HPDE6-E6E7 (cell line): Measurements from ENCODE around the gene MDGA2.
A peak's percentile ranks its signal among the peaks of the same experiment; 100 is the strongest.

Experiments used
- DNase-seq: peaks from one replicate; pipeline ENCODE4 v3.0.0; 2011; ENCODE audit warnings: missing footprints; ENCODE audit errors: extremely low spot score

The MDGA2 gene

DNA sequence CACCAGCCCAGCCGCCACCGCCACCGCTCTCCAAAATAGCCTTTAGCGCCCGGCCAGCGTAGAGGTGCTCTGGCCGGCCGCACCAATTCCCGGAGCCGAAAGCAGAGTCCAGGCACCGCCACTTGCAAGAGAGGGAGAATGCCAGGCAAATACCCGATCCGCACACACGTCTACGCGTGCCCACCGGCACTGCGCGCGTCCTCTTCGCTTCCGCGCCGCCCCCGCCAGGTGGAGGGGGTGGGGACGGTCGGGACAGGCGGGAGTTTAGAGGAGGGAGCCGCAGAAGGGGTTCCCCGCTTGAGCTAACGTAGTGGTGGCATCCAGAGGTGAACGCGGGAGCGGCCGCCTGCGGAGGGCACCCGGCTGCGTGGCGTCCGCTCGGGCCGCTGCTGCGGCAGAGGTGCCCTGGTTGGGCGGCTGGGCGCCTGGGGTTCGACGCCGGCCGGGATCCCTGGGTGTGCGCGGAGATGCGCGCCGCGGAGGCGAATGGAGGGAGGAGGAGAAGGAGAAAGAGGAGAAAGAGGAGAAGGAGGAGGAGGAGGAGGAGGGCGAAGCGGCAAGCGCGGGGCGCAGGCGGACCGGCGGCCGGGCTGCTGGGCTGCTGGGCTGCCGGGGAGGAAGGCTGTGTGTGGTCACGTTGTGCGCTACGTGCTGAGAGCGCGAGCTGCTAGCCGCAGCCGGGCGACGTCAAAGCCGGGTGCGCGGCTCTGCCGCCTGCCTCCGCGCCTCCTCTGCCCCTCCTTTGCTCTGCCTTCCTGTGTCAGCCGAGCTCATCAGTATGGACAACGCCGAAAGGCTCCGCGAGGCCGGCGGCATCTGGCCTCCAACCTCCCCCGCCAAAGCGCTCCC, at the start of gene MDGA2:
Gene MDGA2, minus strand, starts transcription at position 140 of the 849 bp plus-strand sequence.
- DNase-seq: peak; percentile 2

DNA sequence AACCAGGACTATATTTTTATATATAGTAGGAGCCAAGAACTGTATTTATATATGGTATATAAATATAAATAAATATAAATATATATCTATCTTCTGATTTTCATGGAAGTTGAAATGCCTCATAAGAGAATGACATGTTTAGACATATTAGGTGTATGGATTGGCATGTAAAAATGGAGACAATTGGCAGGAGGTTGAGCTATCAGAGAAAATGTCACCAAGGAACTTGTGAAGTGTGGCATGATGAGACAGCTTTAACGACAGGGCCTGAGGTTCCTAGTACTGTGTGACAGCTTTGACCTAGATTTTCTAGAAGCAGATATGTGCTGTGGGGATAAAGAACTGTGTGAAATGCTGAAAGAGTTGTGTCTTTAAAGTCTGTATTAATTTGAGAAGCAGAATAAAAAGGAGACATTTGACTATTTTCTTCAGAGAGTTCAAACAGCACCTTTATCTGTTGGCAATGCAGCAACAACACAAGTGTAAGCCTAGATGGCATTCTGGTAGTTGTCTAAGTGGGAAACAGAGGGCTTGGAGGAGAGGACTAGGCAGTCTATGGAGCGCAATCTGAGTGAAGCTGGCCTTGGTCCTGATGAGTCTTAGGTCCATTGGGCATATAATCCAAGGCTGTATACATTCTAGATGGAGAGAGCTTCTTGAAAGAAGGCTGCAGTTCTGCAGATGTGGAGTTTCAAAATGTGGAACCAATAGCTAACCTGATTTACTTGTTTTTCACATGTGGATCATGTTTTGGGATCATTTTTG, 47.7 kb upstream of the MDGA2 start:
- no peak for DNase-seq

DNA sequence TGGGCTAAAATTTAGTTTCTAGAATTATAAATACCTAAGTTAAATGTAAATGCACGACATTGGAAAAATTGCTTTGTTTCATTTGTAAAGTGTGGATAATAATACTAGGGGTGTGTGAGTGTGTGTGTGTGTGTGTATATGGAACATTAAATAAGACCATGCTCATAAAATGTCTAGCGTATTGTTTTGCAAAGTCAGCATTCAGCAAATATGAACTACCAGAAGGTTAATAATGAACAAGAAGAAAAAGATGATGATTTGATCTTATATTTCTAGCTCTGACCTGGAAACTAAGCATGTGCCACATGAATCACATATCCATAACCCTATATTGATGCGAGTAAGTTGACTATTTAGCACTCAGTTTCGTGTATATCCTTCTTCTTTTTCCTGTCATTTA, 44.9 kb upstream of the MDGA2 start:
- DNase-seq: no peak

- DNase-seq: no peak
Observed at GRCh38 chr14:47715330-47715729, 39.9 kb upstream of the MDGA2 start.

GRCh38 chr14:47710581-47710980, 35.2 kb upstream of the MDGA2 start:
- DNase-seq: no peak

- DNase-seq: no peak
Observed at GRCh38 chr14:47705683-47706082, 30.3 kb upstream of the MDGA2 start.

DNA sequence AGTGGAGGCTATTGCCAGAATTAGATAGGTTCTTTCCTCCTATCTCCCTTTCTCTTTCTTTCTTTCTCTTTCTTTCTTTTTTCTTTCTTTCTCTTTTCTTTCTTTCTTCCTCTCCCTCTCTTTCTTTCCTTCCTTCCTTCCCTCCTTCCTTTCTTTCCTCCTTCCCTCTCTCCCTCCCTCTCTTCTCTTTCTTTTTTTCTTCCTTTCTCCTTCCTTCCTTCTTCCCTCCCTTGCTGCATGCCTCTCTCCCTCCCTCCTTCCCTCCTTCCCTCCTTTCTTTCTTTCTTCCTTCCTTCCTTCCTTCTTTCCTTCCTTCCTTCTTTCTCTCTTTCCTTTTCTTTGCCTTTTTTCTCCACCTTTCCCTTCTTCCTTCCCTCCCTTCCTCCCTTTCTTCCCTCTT, 16.4 kb upstream of the MDGA2 start:
- DNase-seq: no peak

DNA sequence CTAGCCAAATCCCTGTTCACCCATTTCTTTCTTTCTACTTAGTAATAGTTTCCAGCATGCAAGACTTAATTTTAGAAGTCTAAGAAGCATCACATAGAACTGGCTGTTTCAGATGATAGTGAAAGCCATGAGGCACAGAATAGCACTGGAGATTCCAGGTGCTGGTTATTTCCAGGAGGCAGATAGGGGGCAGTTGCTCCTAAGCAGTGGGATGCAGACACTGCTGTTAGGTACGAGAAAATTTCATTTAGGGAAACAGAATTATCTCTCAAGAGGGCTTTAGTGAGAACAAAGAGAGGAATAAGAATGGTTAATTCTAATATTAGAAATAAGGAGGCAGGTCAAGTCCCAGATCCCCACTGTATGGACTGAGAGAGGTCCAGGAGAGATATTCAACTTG, 3.6 kb upstream of the MDGA2 start:
- DNase-seq: no peak

DNA sequence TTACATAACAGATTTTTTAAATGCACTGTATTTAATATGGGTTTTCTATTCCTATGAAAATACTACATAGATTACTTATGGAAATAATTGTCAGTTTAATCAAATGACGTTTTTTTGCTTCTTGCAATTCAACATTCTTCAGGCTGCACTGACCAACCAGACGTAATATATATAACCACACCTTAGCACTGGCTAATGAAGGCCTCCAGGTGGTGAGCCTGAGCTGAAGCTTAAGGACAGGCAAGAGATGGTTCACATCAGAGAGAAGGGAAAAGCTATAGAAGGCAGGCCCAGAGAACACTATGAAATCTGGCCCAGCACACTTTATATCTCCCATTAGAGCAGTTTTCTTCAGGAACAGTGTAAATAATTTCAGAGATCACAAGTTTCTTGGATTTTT, 2.8 kb upstream of the MDGA2 start:
- DNase-seq: no peak

DNA sequence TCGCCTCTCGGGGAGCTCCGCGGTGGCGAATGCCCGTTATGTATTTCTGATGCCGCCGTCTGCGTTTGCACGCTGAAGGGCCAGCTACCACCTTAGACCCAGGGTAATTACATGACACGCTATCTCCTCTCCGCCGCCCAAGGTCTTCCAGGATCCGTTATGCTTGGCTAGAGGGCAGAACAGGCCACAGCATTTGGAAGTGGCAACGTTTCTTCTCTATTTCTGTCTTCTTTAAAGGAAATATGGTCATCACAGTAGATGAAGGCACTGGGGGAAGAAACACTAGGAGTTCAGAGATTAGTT, 861 bp upstream of the MDGA2 start:
- no peak for DNase-seq

- peak; percentile 3 for DNase-seq
Observed at GRCh38 chr14:47674543-47675465, 601 bp downstream of the MDGA2 start.

DNA sequence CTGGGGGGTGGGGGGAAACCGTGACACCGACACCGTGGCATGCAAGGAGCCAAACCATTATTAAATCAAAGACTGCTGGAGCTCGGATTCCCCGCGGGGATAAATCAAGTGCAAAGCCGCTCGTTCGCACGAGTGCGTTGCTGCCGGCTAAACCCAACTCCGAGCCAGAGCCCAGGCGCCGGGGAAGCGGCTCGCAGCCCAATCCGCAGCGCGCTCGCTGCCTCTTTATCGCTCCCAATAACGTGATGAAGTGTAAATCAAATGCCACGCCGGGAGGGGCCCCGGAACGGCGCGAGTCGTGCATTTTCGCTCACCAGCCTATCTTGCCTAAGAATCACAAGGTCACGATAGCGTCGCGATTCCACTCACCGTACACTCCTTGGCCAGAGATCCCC, 1.3 kb downstream of the MDGA2 start:
- no peak for DNase-seq

DNA sequence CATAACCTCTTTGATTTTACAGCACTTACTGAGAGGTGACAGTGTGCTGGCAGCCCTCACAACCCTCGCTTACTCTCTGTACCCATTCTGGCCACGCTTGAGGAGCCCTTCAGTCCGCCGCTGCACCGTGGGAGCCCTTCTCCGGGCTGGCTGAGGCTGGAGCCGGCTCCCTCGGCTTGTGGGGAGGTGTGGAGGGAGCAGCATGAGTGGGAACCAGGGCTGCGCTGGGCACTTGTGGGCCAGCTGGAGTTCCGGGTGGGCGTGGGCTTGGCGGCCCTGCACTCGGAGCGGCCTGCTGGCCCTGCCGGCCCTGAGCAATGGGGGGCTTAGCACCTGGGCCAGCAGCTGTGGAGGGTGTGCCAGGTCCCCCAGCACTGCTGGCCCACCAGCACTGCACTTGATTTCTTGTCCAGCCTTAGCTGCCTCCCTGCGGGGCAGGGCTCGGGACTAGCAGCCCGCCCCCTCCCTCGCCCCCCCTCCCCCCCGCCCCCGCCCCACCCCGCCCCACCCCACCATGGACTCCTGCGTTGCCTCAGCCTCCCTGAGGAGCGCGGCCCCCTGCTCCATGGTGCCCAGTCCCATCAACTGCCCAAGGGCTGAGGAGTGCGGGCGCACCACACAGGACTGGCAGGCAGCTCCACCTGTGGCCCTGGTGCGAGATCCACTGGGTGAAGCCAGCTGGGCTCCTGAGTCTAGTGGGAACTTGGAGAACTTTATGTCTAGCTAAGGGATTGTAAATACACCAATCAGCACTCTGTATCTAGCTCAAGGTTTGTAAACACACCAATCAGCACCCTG, 9.9 kb downstream of the MDGA2 start:
- no peak for DNase-seq

GRCh38 chr14:47662466-47662865, 12.9 kb downstream of the MDGA2 start:
- no peak for DNase-seq

GRCh38 chr14:47660158-47660557, 15.2 kb downstream of the MDGA2 start:
- DNase-seq: no peak

DNA sequence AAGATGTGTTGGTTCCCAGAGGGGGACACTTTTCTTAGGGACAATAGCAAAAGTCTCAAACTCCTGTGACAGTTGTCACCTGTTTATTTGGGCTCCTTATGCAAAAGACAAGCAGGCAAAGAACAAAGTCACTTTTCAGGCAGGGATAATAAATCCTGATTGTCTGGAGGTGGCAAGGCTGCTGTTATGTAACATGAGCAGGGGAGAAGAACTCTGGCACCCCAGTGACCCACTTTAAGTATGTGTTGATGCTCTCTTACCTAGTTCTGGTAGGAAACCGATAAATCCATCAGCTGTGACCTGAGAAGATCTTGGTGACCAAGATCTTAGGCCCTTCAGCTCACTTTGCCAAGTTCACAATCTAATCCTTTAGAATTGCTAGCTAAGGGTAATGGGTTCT, 17.4 kb downstream of the MDGA2 start:
- DNase-seq: no peak

DNA sequence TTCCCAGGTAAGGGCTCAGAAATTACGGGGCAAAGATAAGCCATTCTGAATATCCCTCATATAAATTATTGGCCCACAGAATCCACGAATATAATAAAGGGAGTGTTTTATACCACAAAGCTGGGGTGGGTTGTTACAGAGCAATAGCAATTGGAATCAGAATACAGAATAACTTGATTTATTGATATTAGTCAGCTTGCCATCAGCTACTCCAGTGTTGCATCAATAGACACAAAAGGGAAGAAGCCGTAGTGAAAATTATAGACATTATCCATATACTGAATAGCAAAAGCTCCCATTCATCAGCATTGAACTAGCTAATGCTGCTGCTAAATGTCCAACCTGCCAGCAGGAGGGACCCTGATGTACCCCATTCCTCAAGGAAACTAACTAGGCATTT, 18.3 kb downstream of the MDGA2 start:
- DNase-seq: no peak

GRCh38 chr14:47651337-47651736, 24.1 kb downstream of the MDGA2 start:
- DNase-seq: no peak

DNA sequence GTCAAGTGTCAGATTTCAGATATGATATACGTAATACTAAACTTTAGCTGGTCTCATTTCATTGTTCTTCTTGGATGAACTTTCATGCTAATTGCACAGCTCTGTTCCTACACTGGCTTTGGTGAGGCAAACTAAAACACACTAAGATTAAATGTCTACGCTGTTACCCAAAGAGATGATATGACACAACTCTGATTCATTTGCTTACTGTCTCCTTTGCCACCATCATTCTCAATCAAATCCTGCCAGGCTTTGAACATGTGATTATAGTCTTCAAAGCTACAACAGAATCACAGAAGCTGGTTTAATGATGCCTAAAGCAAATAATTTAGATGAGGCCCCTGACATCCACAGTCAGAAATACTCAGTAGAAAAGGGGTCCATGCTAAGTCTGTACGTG, 37.7 kb downstream of the MDGA2 start:
- DNase-seq: no peak

DNA sequence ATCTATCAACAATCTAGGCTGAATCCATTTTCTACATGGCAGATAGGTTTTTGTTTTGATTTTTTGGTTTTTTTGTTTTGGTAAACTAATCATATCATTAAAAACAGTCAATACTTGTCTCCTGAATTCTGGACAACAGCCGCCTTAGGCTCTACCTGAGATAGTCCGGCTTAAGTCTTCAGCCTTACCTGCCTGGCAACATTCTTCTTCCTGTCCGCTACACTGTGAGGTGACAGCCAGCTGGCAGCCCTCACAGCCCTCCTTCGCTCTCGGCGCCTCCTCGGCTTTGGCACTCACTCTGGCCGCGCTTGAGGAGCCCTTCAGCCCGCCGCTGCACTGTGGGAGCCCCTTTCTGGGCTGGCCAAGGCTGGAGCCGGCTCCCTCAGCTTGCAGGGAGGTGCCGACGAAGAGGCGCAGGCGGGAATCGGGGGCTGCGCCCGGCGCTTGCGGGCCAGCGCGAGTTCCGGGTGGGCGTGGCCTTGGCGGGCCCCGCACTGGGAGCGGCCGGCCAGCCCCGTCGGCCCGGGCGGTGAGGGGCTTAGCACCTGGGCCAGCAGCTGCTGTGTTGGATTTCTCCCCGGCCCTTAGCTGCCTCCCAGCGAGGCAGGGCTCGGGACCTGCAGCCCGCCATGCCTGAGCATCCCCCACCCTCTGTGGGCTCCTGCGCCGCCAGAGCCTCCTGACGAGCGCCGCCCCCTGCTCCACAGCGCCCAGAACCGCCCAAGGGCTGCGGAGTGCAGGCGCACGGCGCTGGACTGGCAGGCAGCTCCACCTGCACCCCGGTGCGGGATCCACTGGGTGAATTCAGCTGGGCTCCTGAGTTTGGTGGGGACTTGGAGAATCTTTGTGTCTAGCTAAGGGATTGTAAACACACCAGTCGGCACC, 49.0 kb downstream of the MDGA2 start:
- no peak for DNase-seq
